OCI-LY7 (cell line): ENCODE results near the gene MAPK6. TPM values are rescaled to one million over a fixed set of nuclear protein-coding genes. Genes with fewer than 3 reads are reported as not detected.

Experiments used
- BruUV-seq: library from RNA; stranded (reverse); fragments of 400-500 nt; replicated peaks from 2 replicates; lab custom pipeline; 2021; lab: Mats Ljungman, UMichigan
- CTCF ChIA-PET: fragments of 300-600 bp; sonication (Branson Sonifier 250); formaldehyde crosslinking; loops from one replicate; lab custom pipeline; 2022; ENCODE audit warnings: antibody characterized with exemption; ENCODE audit not compliant: unreplicated experiment; lab: Charles Lee
- POLR2A ChIA-PET: fragments of 300-600 bp; sonication (Branson Sonifier 250); formaldehyde crosslinking; loops from one replicate; lab custom pipeline; 2022; ENCODE audit warnings: antibody characterized with exemption; lab: Charles Lee
- DNase-seq: peaks from one replicate; pipeline ENCODE4 v3.0.0-alpha.2; 2015; ENCODE audit warnings: low spot score
- H2AFZ ChIP-seq: fragments of 200-600 bp; sonication (generic), shearing (Covaris generic); 2 replicates; pipeline ENCODE4 v1.6.1; 2014; ENCODE audit warnings: mild to moderate bottlenecking, antibody characterized with exemption, low read length, moderate library complexity
- H3K27ac ChIP-seq: fragments of 200-600 bp; sonication (generic); 2 replicates; pipeline ENCODE4 v1.5.1; 2014; ENCODE audit warnings: mixed run types, low read depth, mild to moderate bottlenecking, moderate library complexity, low read length, inconsistent platforms; ENCODE audit not compliant: poor library complexity, severe bottlenecking
- H3K36me3 ChIP-seq: fragments of 200-600 bp; sonication (generic); 2 replicates; pipeline ENCODE4 v1.6.1; 2014; ENCODE audit warnings: mild to moderate bottlenecking, antibody characterized with exemption, low read length, moderate library complexity, mixed read lengths; ENCODE audit not compliant: insufficient read depth
- H3K4me1 ChIP-seq: fragments of 200-600 bp; sonication (generic); 2 replicates; pipeline ENCODE4 v1.5.1; 2014; ENCODE audit warnings: mild to moderate bottlenecking, low read length; ENCODE audit not compliant: insufficient read depth, poor library complexity, severe bottlenecking
- H3K4me2 ChIP-seq: fragments of 200-600 bp; sonication (generic); 2 replicates; pipeline ENCODE4 v1.6.1; 2014; ENCODE audit warnings: mild to moderate bottlenecking, low read length
- H3K4me3 ChIP-seq: fragments of 200-600 bp; sonication (generic); 2 replicates; pipeline ENCODE4 v1.5.1; 2014; ENCODE audit warnings: mild to moderate bottlenecking, low read depth, low read length; ENCODE audit not compliant: poor library complexity, severe bottlenecking
- H3K79me2 ChIP-seq: fragments of 200-600 bp; sonication (generic); 2 replicates; pipeline ENCODE4 v1.6.1; 2016; ENCODE audit warnings: low read depth, mild to moderate bottlenecking, low read length, moderate library complexity, mixed read lengths; ENCODE audit not compliant: insufficient read depth
- H3K9me2 ChIP-seq: fragments of 200-600 bp; sonication (generic); 2 replicates; pipeline ENCODE4 v1.6.1; 2016; ENCODE audit warnings: mild to moderate bottlenecking, low read length, mixed read lengths; ENCODE audit not compliant: insufficient read depth
- H3K9me3 ChIP-seq: fragments of 200-600 bp; sonication (generic); 2 replicates; pipeline ENCODE4 v1.6.1; 2014; ENCODE audit warnings: mild to moderate bottlenecking, mixed run types, low read length, mixed read lengths
- H4K20me1 ChIP-seq: fragments of 200-600 bp; sonication (generic); 2 replicates; pipeline ENCODE4 v1.6.1; 2014; ENCODE audit warnings: mild to moderate bottlenecking, antibody characterized with exemption, low read length, moderate library complexity, mixed read lengths; ENCODE audit not compliant: insufficient read depth
- EZH2phosphoT487 ChIP-seq: fragments of 200-600 bp; sonication (generic); IDR thresholded peaks from 2 replicates; pipeline ENCODE4 v1.6.1; 2018; ENCODE audit warnings: low read depth, borderline replicate concordance, mild to moderate bottlenecking, mixed run types, antibody characterized with exemption, low read length, moderate library complexity, mixed read lengths
- intact Hi-C: fragments of 100-400 bp; cut with micrococcal nuclease; formaldehyde crosslinking; loops from one replicate; pipeline ENCODE4 v1.10.0; 2022; ENCODE audit not compliant: unreplicated experiment
- total RNA-seq, 2 experiments: library from RNA; depleted of rRNA in 1 of 2; stranded (reverse); fragments of >200 nt in 1 of 2; shearing (Covaris generic) in 1 of 2; gene quantifications; 2 replicates each; pipeline ENCODE4 v1.2.3, GENCODE V29; 2014 to 2022
- TF ChIP-seq, protein P1 (sequence below): fragments of 200-600 bp; sonication (generic); conservative IDR thresholded peaks from 2 replicates; pipeline ENCODE4 v1.5.1; 2014; ENCODE audit warnings: mild to moderate bottlenecking, antibody characterized with exemption, low read length, moderate library complexity, mixed read lengths

MAPK6 gene
- total RNA-seq, 2 experiments from 2014 or later = 19.8 to 49.7 TPM

DNA sequence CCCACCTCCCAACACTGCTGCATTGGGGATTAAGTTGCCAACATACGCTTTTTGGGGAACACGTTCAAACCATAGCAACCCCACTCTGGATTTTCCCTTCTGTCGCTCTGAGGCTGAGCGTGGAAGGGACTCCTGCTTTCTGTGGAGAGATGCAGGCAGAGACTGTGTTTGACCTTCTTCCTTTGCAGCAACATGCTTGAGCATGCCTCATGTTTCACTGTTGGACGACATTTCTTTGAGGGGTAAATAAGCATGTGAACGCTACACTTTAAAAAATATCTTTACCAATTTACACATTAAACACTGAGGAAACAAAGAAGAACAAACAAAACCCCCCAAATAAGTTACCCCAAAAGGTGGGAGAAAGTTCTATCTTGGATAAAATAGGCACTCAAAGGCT, 14.2 kb upstream of the MAPK6 start:
- CTCF ChIA-PET = no interaction called here
- Histone ChIP-seq H3K4me1 (peaks cover 39% of the 10 kb centered on the region), H2AFZ (no peak overlapping the region), H3K9me3 (no peaks in the 10 kb centered on the region), H3K9me2 (no peaks in the 10 kb centered on the region), H3K4me2 (no peak overlapping the region), H3K27ac (no peak overlapping the region), H3K4me3 (no peak overlapping the region), H4K20me1 (no peaks in the 10 kb centered on the region), H3K79me2 (no peaks in the 10 kb centered on the region), H3K36me3 (no peaks in the 10 kb centered on the region)
- no TSS peak for BruUV-seq
- POLR2A ChIA-PET = no interaction called here
- intact Hi-C loops = no loop called here
- no peak for DNase-seq
- TF ChIP-seq, protein P1, sequence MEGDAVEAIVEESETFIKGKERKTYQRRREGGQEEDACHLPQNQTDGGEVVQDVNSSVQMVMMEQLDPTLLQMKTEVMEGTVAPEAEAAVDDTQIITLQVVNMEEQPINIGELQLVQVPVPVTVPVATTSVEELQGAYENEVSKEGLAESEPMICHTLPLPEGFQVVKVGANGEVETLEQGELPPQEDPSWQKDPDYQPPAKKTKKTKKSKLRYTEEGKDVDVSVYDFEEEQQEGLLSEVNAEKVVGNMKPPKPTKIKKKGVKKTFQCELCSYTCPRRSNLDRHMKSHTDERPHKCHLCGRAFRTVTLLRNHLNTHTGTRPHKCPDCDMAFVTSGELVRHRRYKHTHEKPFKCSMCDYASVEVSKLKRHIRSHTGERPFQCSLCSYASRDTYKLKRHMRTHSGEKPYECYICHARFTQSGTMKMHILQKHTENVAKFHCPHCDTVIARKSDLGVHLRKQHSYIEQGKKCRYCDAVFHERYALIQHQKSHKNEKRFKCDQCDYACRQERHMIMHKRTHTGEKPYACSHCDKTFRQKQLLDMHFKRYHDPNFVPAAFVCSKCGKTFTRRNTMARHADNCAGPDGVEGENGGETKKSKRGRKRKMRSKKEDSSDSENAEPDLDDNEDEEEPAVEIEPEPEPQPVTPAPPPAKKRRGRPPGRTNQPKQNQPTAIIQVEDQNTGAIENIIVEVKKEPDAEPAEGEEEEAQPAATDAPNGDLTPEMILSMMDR = no peak
- TF ChIP-seq EZH2phosphoT487 = no peak

DNA sequence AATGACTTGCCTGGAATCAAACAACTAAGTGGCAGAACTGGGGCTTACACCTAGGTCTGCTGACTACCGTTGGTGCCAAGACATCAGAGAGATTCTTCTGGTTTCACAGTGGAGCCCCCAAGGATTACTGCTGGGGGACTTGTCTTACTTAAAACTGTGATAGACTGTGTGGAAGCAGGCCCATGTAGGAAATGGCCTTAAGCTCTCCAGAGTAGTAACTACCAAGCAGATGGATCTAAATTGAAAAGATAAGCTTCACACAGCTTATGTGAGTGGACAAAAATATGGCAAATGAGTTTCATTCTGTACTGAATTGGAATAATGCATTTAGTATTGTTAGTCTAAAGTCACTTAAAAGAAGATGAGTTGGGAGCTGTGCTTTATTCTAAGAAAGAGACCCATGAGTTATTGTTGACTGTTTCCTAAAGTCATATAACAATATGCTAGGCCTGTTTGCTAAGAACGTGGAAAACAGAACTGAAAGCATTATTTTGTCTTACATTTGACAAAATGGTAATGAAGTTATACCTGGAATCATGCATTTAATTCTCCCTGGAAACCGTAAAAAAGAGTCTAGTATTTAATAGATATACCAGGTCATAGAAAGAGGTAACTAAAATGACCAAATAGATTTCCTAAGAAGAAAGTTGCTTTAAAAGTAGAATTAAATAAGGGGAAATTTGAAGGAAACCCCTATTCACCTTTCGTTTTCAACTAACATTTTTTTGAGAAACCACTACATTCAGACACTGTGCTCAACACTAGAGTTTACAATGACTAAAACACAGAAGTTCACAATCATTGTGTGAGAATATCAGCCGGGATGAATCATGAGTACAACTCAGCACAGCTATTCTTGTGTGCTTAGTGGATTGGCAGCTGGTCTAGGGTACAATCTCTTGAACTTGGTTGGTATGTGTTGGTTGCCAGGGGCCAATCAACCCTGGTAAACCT, 13.0 kb upstream of the MAPK6 start:
- Histone ChIP-seq H3K27ac (no peak overlapping the region), H3K4me2 (peak overlapping the region; percentile 17; the same call in 1 of the 2 replicates), H4K20me1 (no peaks in the 10 kb centered on the region), H2AFZ (peak overlapping the region; percentile 79), H3K79me2 (no peaks in the 10 kb centered on the region), H3K9me2 (no peaks in the 10 kb centered on the region), H3K4me3 (no peak overlapping the region), H3K9me3 (no peaks in the 10 kb centered on the region), H3K4me1 (peaks cover 39% of the 10 kb centered on the region), H3K36me3 (no peaks in the 10 kb centered on the region)
- TF ChIP-seq, protein P1 = no peak
- no peak for TF ChIP-seq EZH2phosphoT487
- ChIA-PET POLR2A (interaction anchor here (0.7 to 2.0 kb wide), 2 partner anchors 14 to 40 kb away, joined by 3 to 5 read pairs; no protein-coding TSS in a partner anchor), CTCF (no interaction called here)
- no TSS peak for BruUV-seq
- DNase-seq = no peak
- intact Hi-C loops = no loop called here
